Activated T-cell treated with anti-CD3 and anti-CD28 coated beads for 4 hours (primary cell): ENCODE data around the gene PPP1R3G.
"Not testable (repeated sequence)": the region's sequence is repeated elsewhere in the genome, so short reads cannot be mapped to it uniquely, and the experiment has no call there.

ENCODE experiments used
- DNase-seq: peaks from one replicate; pipeline ENCODE4 v3.0.0-alpha.2; 2020

Gene PPP1R3G

GRCh38 chr6:5096482-5096881, 11.3 kb downstream of the PPP1R3G start:
- DNase-seq: no peak

GRCh38 chr6:5098501-5099270, 13.5 kb downstream of the PPP1R3G start:
- DNase-seq: no peak

- no peak for DNase-seq
These were observed 14.4 kb downstream of the PPP1R3G start for GRCh38 chr6:5099537-5099936.

GRCh38 chr6:5100806-5101205, 15.7 kb downstream of the PPP1R3G start:
- no peak for DNase-seq

GRCh38 chr6:5102267-5102970, 17.3 kb downstream of the PPP1R3G start:
- no peak for DNase-seq

GRCh38 chr6:5103250-5103649, 18.1 kb downstream of the PPP1R3G start:
- DNase-seq: no peak

GRCh38 chr6:5104667-5105066, 19.5 kb downstream of the PPP1R3G start:
- DNase-seq: no peak

- no peak for DNase-seq
These were observed 20.0 kb downstream of the PPP1R3G start for GRCh38 chr6:5105146-5105545.

- DNase-seq: no peak
These were observed 22.2 kb downstream of the PPP1R3G start for GRCh38 chr6:5107341-5107740.

- no peak for DNase-seq
These were observed 22.9 kb downstream of the PPP1R3G start for GRCh38 chr6:5108068-5108467.

- no peak for DNase-seq
These were observed 23.5 kb downstream of the PPP1R3G start for GRCh38 chr6:5108536-5109150.

GRCh38 chr6:5109436-5109835, 24.3 kb downstream of the PPP1R3G start:
- DNase-seq: no peak

GRCh38 chr6:5110246-5110645, 25.1 kb downstream of the PPP1R3G start:
- DNase-seq: no peak

- no peak for DNase-seq
These were observed 26.5 kb downstream of the PPP1R3G start for GRCh38 chr6:5111626-5112025.

GRCh38 chr6:5112066-5112799, 27.1 kb downstream of the PPP1R3G start:
- DNase-seq: no peak

GRCh38 chr6:5113096-5113495, 28.0 kb downstream of the PPP1R3G start:
- no peak for DNase-seq

- DNase-seq: no peak
These were observed 30.0 kb downstream of the PPP1R3G start for GRCh38 chr6:5115168-5115567.

- no peak for DNase-seq
These were observed 31.3 kb downstream of the PPP1R3G start for GRCh38 chr6:5116243-5116991.

- no peak for DNase-seq
These were observed 34.2 kb downstream of the PPP1R3G start for GRCh38 chr6:5119090-5119951.

- DNase-seq: no peak
These were observed 34.9 kb downstream of the PPP1R3G start for GRCh38 chr6:5120011-5120410.

GRCh38 chr6:5120543-5120942, 35.4 kb downstream of the PPP1R3G start:
- not testable (repeated sequence) for DNase-seq

GRCh38 chr6:5121479-5121878, 36.3 kb downstream of the PPP1R3G start:
- no peak for DNase-seq
